HTR-8/SVneo (cell line): ENCODE results near the gene FXYD7.
"Not testable (repeated sequence)": the region's sequence is repeated elsewhere in the genome, so short reads cannot be mapped to it uniquely, and the experiment has no call there.

Experiments
- DNase-seq: peaks from one replicate; pipeline ENCODE4 v3.0.0; 2011; ENCODE audit warnings: low spot score, mixed read lengths; ENCODE audit not compliant: insufficient read length
- FAIRE-seq: peaks from 2 replicates; lab custom pipeline; 2011; peaks lifted over from hg19 to GRCh38; lab: Jason Lieb, UNC

The FXYD7 gene

DNA sequence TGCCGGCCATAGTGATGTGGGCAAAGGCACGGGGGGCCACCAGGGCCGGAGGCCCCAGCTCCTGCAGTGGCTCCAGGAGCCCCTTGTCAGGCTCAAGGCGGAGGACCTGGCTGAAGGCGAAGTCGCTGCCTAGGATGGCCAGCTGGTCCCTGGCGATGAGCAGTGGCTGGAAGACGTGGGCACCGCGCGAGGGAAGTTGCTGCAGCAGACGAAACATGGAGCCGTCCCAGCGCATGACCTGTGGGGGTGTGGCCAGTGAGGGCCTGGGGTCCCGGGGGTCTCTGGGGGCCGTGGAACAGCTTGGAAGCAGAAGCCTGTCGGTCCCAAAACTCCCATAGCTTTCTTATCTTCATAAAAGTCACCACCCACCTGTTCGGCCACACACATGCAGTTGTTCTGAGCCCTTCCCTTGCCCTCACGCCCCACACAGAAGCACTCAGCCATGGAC lies 17.8 kb upstream of the FXYD7 start:
- FAIRE-seq (no peak), DNase-seq (no peak)

- FAIRE-seq (no peak), DNase-seq (no peak)
Measured at GRCh38 chr19:35125749-35126623, 17.1 kb upstream of the FXYD7 start.

GRCh38 chr19:35126624-35126959 lies 16.5 kb upstream of the FXYD7 start:
- no peak for DNase-seq
- FAIRE-seq = no peak

DNA sequence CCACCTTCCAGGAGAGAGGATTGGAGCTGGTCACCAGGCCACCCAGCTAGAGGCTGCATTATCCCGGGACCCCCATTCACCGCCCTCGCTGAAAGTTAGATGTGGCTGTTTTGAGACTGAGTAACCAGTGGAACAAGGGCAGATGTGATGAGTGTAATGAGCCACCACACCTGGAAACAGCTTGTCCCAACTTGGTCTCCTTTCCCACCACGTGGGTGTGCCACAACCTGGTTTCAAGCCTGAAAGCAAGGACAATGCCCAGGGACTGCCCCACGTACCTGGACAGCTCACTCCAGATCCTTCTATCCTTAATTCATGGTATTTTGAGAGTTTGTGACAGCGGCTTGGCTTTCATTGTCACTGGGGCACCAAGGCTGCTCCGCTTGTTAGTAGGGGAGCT lies 15.2 kb upstream of the FXYD7 start:
- FAIRE-seq = no peak
- no peak for DNase-seq

DNA sequence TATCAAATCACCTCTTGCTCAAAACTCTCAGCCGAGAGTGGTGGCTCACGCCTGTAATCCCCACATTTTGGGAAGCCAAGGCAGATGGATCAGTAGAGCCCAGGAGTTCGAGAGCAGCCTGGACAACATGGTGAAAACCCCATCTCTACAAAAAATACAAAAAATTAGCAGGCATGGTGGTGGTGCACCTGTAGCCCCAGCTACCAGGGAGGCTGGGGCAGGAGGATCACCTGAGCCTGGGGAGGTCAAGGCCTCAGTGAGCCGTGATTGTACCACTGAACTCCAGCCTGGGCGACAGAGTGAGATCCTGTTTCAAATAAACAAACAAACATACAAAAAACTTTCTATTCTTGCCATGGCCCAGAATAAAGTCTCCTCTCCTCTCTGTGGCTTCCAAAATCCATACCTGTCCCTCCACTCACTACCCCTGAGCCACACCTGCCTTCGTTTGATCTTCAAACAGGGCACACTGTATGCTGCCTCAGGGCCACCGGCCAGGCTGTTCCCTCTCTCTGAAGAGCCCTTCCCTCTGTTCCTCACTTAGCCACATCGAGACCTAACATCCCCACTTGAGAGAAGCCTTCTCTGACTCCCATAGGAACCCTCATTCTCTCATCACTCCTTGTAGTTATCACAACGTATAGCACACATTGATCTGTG lies 14.5 kb upstream of the FXYD7 start:
- DNase-seq (no peak), FAIRE-seq (no peak)

GRCh38 chr19:35129724-35130274 lies 13.3 kb upstream of the FXYD7 start:
- FAIRE-seq, DNase-seq: not testable (repeated sequence)

GRCh38 chr19:35130761-35131720 lies 12.0 kb upstream of the FXYD7 start:
- FAIRE-seq = no peak
- DNase-seq = no peak

DNA sequence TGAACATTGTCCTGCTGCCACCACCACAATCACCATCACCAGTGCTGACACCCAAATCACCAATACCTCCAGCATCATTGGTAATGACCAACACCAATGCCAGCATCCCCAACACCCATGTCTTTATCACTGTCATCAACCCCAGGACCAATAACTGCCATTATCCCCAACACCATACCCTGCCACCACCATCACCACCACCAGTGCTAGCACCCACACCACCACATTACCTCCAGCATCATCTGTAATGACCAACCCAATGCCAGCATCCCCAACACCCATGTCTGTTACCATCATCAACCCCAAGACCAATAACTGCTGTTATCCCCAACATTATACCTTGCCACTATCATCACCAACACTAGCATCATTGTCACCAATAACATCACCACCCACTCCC lies 10.8 kb upstream of the FXYD7 start:
- FAIRE-seq (peak; percentile 13), DNase-seq (no peak)

- FAIRE-seq = no peak
- DNase-seq = no peak
Measured at GRCh38 chr19:35133826-35134225, 9.2 kb upstream of the FXYD7 start.

DNA sequence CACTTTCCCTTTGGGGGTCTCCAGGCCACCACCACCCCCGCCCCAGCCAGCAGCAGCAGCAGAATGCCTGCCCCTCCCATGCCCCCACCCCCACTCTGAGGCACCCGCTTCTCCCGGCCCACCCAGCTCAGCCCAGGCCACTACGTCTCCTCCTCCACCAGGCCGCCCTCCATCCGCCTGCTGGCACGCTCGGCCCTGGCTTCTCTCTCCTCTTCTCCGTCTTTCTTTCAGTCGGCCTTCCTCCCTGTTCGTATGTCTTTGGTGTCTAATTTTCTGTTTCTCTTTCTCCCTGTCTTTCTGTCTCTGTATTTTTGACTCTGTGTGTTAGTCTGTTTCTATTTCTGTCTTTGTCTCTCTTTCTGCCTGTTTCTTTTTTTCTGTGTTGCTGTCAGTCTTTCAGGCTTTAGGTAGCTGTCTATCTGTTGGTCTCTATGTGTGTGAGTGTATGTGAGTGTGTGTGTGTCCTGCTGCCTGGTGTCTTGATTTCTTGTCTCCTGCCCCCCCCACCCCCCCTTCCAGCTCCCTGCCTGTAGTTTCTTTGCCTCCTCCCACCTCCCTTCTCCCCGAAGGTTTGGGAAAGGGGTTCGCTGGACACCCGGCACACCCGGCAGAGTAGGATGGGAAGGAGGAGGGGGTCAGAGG lies 8.3 kb upstream of the FXYD7 start, which contains the start of gene LGI4:
LGI4 (minus strand) TSS at position 459 of the 642 bp plus-strand sequence; CDS start at position 80, 379 bp downstream.
- FAIRE-seq (no peak), DNase-seq (no peak)

DNA sequence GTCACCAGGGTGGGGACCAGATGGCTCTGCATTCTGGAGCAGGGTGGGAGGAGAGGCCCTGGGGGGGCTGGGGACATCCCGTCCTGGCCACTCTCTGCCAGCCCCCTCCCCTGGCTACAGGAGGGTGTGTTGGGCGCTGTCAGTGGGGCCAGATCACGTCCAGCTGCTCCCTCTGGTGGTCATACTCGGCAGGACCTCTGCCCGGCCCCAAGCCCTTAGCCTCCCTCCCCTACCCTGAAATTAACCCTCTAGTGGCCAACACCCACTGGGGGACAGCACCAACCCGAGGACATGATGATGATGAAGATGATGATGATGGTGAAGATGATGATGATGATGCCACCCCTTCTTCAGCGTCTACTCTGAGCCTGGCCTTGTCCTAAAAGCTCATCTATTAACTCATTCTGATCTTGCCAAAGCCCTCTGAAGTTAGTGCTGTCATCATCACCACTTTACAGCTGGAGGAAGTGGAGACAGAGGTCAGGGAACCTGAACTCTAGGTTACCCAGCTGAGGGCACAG lies 7.6 kb upstream of the FXYD7 start:
- DNase-seq (peak; percentile 82), FAIRE-seq (peak; percentile 76)

DNA sequence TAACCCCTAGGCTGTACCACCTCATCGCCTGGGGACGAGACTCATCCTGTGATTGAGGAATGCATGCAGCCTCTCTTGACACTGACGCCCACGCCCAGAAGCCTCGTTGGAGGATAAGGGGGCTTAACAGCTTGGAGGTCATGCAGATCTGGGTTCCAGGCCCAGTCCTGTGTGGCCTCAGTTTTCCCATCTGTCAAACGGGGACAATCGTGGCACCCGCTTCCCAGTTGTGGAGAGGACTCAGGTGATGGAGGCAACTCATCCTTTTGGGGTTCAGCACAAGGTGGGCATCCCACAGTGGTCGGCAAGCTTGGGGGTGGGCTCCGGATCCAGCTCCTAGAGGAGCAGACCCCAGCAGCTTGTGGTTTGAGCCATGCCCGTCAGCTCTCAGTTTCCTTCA lies 6.8 kb upstream of the FXYD7 start:
- no peak for DNase-seq
- no peak for FAIRE-seq

GRCh38 chr19:35136977-35137702 lies 5.9 kb upstream of the FXYD7 start:
- DNase-seq = no peak
- no peak for FAIRE-seq

GRCh38 chr19:35138305-35138892 lies 4.7 kb upstream of the FXYD7 start, which contains the start of gene FXYD1:
Gene FXYD1, plus strand, starts transcription at chr19:35138824. Its CDS starts 1,256 bp downstream, at chr19:35140080.
- FAIRE-seq (no peak), DNase-seq (no peak)

GRCh38 chr19:35140207-35140961 lies 2.7 kb upstream of the FXYD7 start:
- no peak for DNase-seq
- FAIRE-seq = no peak

- DNase-seq (peak; percentile 92), FAIRE-seq (peak; percentile 92)
Measured at GRCh38 chr19:35140962-35141836, 1.9 kb upstream of the FXYD7 start.
